ENCODE data around the gene ARID1B.

DNA sequence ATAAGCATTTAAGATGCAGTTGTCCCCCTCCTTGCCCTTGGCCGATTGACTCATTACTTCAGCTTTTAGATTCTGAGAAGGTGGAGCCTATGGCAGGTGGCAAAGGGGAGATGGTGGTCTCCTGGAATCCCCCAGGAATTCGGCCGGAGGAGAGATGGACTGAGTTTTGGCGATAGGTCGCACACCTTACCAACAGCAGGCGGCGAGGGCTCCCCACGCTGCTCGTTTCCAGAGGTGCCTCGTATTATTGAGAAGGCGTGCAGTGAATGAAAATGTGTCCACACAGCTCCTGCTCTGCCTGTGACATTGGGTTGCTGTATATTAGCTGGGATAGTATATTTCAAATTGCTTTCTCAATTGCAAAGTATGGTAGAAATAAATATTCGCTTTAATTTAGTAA is 224.5 kb downstream of the ARID1B start:
- TF ChIP-seq CTCF (conservative IDR thresholded peaks at IDR 0.05; ENCODE audit: low read depth, low read length) (no peak), EZH2 (IDR thresholded peaks at IDR 0.05; ENCODE audit: low read length, unreplicated experiment) (no peak), EZH2phosphoT487 (IDR thresholded peaks at IDR 0.05; ENCODE audit: borderline replicate concordance, low read length) (no peak)
